HUES64 (cell line): ENCODE measurements around the gene PLEKHF1.
A peak's percentile ranks its signal among the peaks of the same experiment; 100 is the strongest.

ENCODE experiments used
- H3K27ac ChIP-seq: 2 replicates; pipeline ENCODE4 v1.7.0; 2013; ENCODE audit warnings: low read depth, low read length, inconsistent platforms
- H3K27me3 ChIP-seq: 2 replicates; pipeline ENCODE4 v1.6.1; 2013; ENCODE audit warnings: mild to moderate bottlenecking, low read length; ENCODE audit not compliant: insufficient read depth
- H3K36me3 ChIP-seq: 2 replicates; pipeline ENCODE4 v1.6.1; 2013; ENCODE audit warnings: mild to moderate bottlenecking, low read length; ENCODE audit not compliant: insufficient read depth
- H3K4me1 ChIP-seq: 2 replicates; pipeline ENCODE4 v1.6.1; 2013; ENCODE audit warnings: mild to moderate bottlenecking, low read length, moderate library complexity; ENCODE audit not compliant: insufficient read depth
- H3K4me3 ChIP-seq: 2 replicates; pipeline ENCODE4 v1.5.1; 2013; ENCODE audit warnings: mild to moderate bottlenecking, low read length, moderate library complexity
- H3K9ac ChIP-seq: 2 replicates; pipeline ENCODE4 v1.6.1; 2013; ENCODE audit warnings: mild to moderate bottlenecking, low read depth, low read length
- H3K9me3 ChIP-seq: 2 replicates; pipeline ENCODE4 v1.6.1; 2013; ENCODE audit warnings: low read depth, low read length; ENCODE audit not compliant: insufficient read depth
- WGBS: fragments of 150-250, 120-280 bp; methylation state at CpG from one replicate; pipeline ENCODE4 v1.1.7; 2013; ENCODE audit warnings: missing lambda C conversion rate; 5-methylcytosine and 5-hydroxymethylcytosine counted together

The PLEKHF1 gene

DNA sequence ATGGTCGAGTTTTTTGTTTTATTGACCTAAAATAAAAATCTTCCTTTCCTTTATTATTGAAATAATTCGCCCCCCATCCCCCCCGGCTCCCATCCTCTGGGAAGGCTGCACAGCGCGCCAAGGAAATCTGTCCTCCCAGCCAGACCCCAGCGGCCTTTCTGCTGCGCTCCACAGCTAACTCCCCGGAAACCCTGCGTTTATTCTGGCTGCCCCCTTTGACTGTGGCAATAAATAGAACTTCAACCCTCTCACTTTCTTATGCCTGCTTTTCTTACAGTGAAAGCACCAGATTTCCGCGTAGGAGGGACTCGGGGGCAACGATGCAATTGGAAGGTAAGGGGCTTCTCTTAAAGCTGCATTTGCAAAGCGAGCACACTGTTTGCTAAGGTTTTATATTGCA lies 59.5 kb downstream of the PLEKHF1 start:
- H3K27ac ChIP-seq = peak overlapping the region; percentile 24; the same call in 1 of the 2 replicates
- H3K27me3 ChIP-seq = peaks cover 16% of the 10 kb centered on the region
- H3K36me3 ChIP-seq = no peaks in the 10 kb centered on the region
- H3K4me3 ChIP-seq = peak overlapping the region; percentile 36
- no peaks in the 10 kb centered on the region for H3K9me3 ChIP-seq
- H3K9ac ChIP-seq = peak overlapping the region; percentile 78
- WGBS = 75% methylated on average over 13 of the region's 14 CpGs
- H3K4me1 ChIP-seq = peaks cover 5% of the 10 kb centered on the region
